ENCODE measurements around the gene KRTAP5-6.

DNA sequence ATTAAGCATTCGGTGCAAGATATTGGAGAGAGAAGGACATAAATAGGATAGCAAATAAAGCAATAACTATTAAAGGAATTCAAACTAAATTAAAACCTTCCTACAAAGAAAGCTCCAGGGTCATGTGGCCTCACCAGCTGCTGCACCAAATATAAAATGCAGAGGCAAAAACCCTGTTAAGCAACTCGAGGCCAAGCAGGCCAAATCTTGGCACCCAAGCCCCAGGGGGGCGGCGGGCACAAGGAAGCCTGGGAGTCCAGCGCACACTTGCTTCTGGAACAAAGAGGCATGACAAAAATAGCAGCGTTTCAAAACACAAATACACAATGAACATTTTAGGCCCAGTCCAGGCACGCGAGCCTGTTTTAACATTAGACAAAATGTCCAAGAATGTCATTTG lies 20.8 kb downstream of the KRTAP5-6 start:
- TF ChIP-seq GATA2 (IDR thresholded peaks at IDR 0.05; ENCODE audit: low read depth, low read length): no peak
- TF ChIP-seq GATA3 (IDR thresholded peaks at IDR 0.05; ENCODE audit: low read depth, low read length): no peak
